GM12878 (cell line): ENCODE results near the gene ULBP2. TPM values are rescaled to one million over a fixed set of nuclear protein-coding genes. Genes with fewer than 3 reads are reported as not detected.

Source experiments
- CBFB ChIP-seq: IDR thresholded peaks from 2 replicates; pipeline ENCODE4 v1.6.1; 2016; ENCODE audit warnings: antibody characterized with exemption, low read depth
- CHD1 ChIP-seq: IDR thresholded peaks from 2 replicates; pipeline ENCODE4 v1.6.1; 2012; ENCODE audit warnings: low read depth, low read length, improper control_type of control experiment
- EGR1 ChIP-seq, 2 experiments: IDR thresholded peaks; 1 replicate in 1 of 2; 2 replicates in 1 of 2; pipeline ENCODE4 v1.6.1; 2011 to 2012; ENCODE audit warnings: low read depth in 2 of 2, low read length in 2 of 2, borderline replicate concordance in 1 of 2, mild to moderate bottlenecking in 1 of 2, moderate library complexity in 1 of 2
- FOS ChIP-seq: IDR thresholded peaks from 3 replicates; pipeline ENCODE4 v1.6.1; 2011; ENCODE audit warnings: borderline replicate concordance; ENCODE audit not compliant: insufficient read length; ENCODE audit errors: extremely low read depth
- NFYA ChIP-seq: IDR thresholded peaks from 2 replicates; pipeline ENCODE4 v1.6.1; 2011; ENCODE audit warnings: low read depth, mild to moderate bottlenecking, low read length, improper control_type of control experiment, borderline replicate concordance
- SMAD5 ChIP-seq: IDR thresholded peaks from 2 replicates; pipeline ENCODE4 v1.6.1; 2016; ENCODE audit warnings: antibody characterized with exemption, low read depth
- SPI1 ChIP-seq: IDR thresholded peaks from 2 replicates; pipeline ENCODE4 v1.6.1; 2011; ENCODE audit warnings: low read depth, mild to moderate bottlenecking, low read length, moderate library complexity, borderline replicate concordance; ENCODE audit not compliant: insufficient read depth
- STAT1 ChIP-seq: fragments of 450-650 bp; conservative IDR thresholded peaks from 2 replicates; pipeline ENCODE4 v1.6.1; 2014; ENCODE audit warnings: antibody characterized with exemption, mild to moderate bottlenecking
- ZNF207 ChIP-seq: fragments of 450-650 bp; IDR thresholded peaks from 2 replicates; pipeline ENCODE4 v1.6.1; 2014; ENCODE audit warnings: antibody characterized with exemption, mild to moderate bottlenecking, borderline replicate concordance
- polyA plus RNA-seq, 11 experiments: library from polyadenylated mRNA; depleted of rRNA in 4 of 11; unstranded in 6 of 11; stranded (reverse) in 5 of 11; fragments of >200 nt; fragmentation: Nextera tagmentation in 4 of 11; fragmentation: Illumina TruSeq in 1 of 11; extraction: Ambion mirVana in 4 of 11; extraction: Trizol in 1 of 11; gene quantifications; 1 replicate in 1 of 11; 2 replicates in 10 of 11; pipeline versions ENCODE4 v1.2.1 to v1.2.3, GENCODE V29; 2011 to 2016; ENCODE audit warnings: inconsistent platforms in 2 of 11, missing spikeins in 2 of 11, low read depth in 1 of 11
- total RNA-seq, 4 experiments: library from RNA; depleted of rRNA in 3 of 4; stranded (reverse); fragments of >200 nt in 3 of 4; fragmentation: Illumina TruSeq in 1 of 4; extraction: Trizol in 1 of 4; gene quantifications; 2 replicates each; pipeline versions ENCODE4 v1.2.1 to v1.2.3, GENCODE V29; 2013 to 2021
- TF ChIP-seq, protein P1 (sequence below): fragments of 150-350 bp; IDR thresholded peaks from 2 replicates; pipeline ENCODE4 v1.6.1; 2014; ENCODE audit warnings: mild to moderate bottlenecking, low read depth, low read length
- TF ChIP-seq, protein P2 (sequence below): fragments of 450-650 bp; IDR thresholded peaks from 2 replicates; pipeline ENCODE4 v1.6.1; 2017; ENCODE audit warnings: mild to moderate bottlenecking, low read depth, inconsistent platforms; ENCODE audit not compliant: poor library complexity, severe bottlenecking

The ULBP2 gene
- total and polyA plus RNA-seq, 10 of the 15 experiments (the other 5 are each of a cell fraction or from before 2014, with no cell fraction given), result 0.16 to 2.5 (median 0.22) TPM; not detected in 3

DNA sequence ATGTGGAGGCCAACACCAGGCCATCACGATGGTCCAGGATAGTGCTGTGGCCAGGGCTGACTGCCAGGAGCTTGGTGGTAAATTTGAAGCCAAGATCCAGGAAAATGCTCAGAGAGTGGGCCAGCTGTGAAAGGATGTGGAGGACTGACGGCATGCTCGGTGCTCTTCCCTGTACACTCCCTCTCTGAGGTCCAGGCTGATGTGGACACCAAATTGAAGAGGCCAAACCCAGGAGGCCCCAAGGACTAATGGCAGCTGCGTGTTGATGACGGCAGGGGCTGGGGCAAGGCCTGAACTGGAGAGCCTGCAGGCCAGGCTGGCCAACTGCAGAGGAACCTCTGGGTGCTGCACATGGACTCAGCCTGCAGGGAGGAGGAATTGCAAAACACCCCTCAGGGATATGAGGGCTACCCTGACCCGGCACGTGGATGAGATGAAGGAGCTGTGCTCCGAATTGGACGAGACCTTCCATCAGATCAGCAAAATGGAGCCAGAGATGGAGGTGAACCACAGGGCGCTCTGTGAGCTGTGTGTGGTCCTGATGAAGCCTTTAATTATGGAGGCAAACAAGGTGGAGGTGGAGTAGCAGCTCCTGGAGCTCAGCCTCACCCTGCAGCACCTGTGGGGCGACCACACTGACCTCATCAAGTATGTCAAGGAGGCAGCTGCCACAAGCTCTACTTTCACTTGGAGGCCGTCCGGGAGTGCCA lies 37.0 kb upstream of the ULBP2 start (continued):
- TF ChIP-seq, protein P1, sequence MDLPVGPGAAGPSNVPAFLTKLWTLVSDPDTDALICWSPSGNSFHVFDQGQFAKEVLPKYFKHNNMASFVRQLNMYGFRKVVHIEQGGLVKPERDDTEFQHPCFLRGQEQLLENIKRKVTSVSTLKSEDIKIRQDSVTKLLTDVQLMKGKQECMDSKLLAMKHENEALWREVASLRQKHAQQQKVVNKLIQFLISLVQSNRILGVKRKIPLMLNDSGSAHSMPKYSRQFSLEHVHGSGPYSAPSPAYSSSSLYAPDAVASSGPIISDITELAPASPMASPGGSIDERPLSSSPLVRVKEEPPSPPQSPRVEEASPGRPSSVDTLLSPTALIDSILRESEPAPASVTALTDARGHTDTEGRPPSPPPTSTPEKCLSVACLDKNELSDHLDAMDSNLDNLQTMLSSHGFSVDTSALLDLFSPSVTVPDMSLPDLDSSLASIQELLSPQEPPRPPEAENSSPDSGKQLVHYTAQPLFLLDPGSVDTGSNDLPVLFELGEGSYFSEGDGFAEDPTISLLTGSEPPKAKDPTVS, result no peak
- TF ChIP-seq NFYA, result no peak
- no peak for TF ChIP-seq SMAD5
- TF ChIP-seq FOS, result no peak
- TF ChIP-seq EGR1 (IDR thresholded peaks at IDR 0.05; ENCODE audit: borderline replicate concordance in 1 of 2, low read depth in 2 of 2, low read length in 2 of 2), result no peak
- TF ChIP-seq CBFB, result no peak
- TF ChIP-seq ZNF207, result no peak
- no peak for TF ChIP-seq SPI1
- TF ChIP-seq, protein P2, sequence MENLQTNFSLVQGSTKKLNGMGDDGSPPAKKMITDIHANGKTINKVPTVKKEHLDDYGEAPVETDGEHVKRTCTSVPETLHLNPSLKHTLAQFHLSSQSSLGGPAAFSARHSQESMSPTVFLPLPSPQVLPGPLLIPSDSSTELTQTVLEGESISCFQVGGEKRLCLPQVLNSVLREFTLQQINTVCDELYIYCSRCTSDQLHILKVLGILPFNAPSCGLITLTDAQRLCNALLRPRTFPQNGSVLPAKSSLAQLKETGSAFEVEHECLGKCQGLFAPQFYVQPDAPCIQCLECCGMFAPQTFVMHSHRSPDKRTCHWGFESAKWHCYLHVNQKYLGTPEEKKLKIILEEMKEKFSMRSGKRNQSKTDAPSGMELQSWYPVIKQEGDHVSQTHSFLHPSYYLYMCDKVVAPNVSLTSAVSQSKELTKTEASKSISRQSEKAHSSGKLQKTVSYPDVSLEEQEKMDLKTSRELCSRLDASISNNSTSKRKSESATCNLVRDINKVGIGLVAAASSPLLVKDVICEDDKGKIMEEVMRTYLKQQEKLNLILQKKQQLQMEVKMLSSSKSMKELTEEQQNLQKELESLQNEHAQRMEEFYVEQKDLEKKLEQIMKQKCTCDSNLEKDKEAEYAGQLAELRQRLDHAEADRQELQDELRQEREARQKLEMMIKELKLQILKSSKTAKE, result no peak
- TF ChIP-seq CHD1, result no peak
- no peak for TF ChIP-seq STAT1
